Endothelial cell (in vitro differentiated cells): ENCODE results near the gene REN. TPM values are rescaled to one million over a fixed set of nuclear protein-coding genes. Genes with fewer than 3 reads are reported as not detected.
A peak's percentile ranks its signal among the peaks of the same experiment; 100 is the strongest.

Source experiments
- DNase-seq: peaks from one replicate; pipeline ENCODE4 v3.0.0; 2021; ENCODE audit warnings: low spot score
- H3K27ac Mint-ChIP-seq: one replicate; pipeline ENCODE4 v1.8.0; 2021; ENCODE audit warnings: mixed read lengths, inconsistent platforms; ENCODE audit not compliant: unreplicated experiment
- H3K27me3 Mint-ChIP-seq: one replicate; pipeline ENCODE4 v1.8.0; 2021; ENCODE audit warnings: mild to moderate bottlenecking, moderate library complexity, mixed read lengths, inconsistent platforms; ENCODE audit not compliant: unreplicated experiment
- H3K36me3 Mint-ChIP-seq: one replicate; pipeline ENCODE4 v1.8.0; 2021; ENCODE audit warnings: mild to moderate bottlenecking, low read depth, mixed read lengths, inconsistent platforms; ENCODE audit not compliant: unreplicated experiment
- H3K4me1 Mint-ChIP-seq: one replicate; pipeline ENCODE4 v1.8.0; 2021; ENCODE audit warnings: mild to moderate bottlenecking, mixed read lengths, inconsistent platforms; ENCODE audit not compliant: unreplicated experiment
- H3K4me3 Mint-ChIP-seq: one replicate; pipeline ENCODE4 v1.8.0; 2021; ENCODE audit warnings: mild to moderate bottlenecking, mixed read lengths, inconsistent platforms; ENCODE audit not compliant: unreplicated experiment
- H3K9me3 Mint-ChIP-seq: one replicate; pipeline ENCODE4 v1.8.0; 2021; ENCODE audit warnings: mixed read lengths, inconsistent platforms; ENCODE audit not compliant: unreplicated experiment
- CTCF ChIP-seq: fragments of 200-600 bp; sonication (generic); IDR thresholded peaks from one replicate; pipeline ENCODE4 v1.5.0; 2021; ENCODE audit warnings: antibody characterized with exemption; ENCODE audit not compliant: unreplicated experiment
- total RNA-seq: library from RNA; stranded (reverse); fragmentation: NEBNext Ultra II Directional; extraction: Animal tissue kit (Norgen Biotek cat#: 25700); gene quantifications from one replicate; pipeline ENCODE4 v1.2.1, GENCODE V29; 2021; ENCODE audit not compliant: unreplicated experiment

Gene REN
- total RNA-seq, 1 donor from 2014 or later: not detected

DNA sequence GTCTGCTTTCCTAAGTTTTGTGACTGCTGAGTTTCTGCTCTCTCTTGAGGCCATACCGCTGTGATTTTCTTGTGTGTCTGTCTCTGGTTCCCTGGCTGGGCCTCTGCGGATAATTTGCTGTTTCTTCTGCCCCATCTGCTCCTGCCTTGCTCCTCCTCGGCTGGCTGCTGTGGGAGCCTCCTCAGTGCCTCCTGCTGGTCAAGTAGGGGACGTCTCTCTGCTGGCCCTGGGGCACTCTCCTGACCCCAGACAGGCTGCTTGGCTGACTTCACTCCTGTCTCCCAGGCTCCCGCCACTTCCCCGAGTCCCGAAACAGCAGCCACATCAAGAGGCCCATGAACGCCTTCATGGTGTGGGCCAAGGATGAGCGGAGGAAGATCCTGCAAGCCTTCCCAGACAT, 42.8 kb downstream of the REN start:
- no peak overlapping the region for H3K27ac Mint-ChIP-seq
- H3K36me3 Mint-ChIP-seq: peaks cover 55% of the 10 kb centered on the region

DNA sequence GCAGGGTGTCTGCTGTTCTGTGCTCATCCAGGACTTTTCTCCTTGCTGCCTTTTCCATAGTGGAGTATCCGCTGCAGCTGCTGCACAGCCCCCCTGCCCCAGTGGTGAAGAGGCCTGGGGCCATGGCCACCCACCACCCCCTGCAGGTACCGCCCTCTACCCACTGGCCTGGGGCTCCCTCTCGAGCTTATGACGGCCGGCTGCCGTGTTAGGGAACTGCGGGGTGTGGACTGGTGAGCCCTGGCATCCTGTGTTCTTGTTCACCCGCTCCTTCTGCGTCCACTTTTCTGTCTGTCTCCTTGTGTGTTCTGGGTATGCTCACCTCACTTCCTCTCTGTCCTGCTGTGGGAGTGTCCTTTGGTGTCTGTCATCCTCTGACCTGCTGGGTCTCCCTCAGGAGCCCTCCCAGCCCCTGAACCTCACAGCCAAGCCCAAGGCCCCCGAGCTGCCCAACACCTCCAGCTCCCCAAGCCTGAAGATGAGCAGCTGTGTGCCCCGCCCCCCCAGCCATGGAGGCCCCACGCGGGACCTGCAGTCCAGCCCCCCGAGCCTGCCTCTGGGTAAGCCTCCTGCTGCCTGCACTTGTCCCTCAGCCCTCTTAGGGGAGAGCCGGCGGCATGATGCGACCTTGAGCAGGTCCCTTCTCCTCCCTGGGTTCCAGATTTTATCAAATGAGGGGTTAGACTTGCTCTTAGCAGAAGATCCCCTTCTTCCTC, 44.1 kb downstream of the REN start:
- Mint-ChIP-seq H3K27ac (no peak overlapping the region), H3K27me3 (peaks cover 12% of the 10 kb centered on the region), H3K9me3 (no peaks in the 10 kb centered on the region), H3K4me1 (no peaks in the 10 kb centered on the region), H3K4me3 (peak overlapping the region; percentile 51), H3K36me3 (peaks cover 47% of the 10 kb centered on the region)
- no peak for DNase-seq
- no peak for TF ChIP-seq CTCF

More for the DNA sequence above, 42.8 kb downstream of the REN start:
- no peaks in the 10 kb centered on the region for H3K9me3 Mint-ChIP-seq
- peaks cover 2% of the 10 kb centered on the region for H3K4me1 Mint-ChIP-seq
- TF ChIP-seq CTCF: peak; percentile 41
- peak overlapping the region; percentile 19 for H3K4me3 Mint-ChIP-seq
- peak; percentile 54 for DNase-seq
- H3K27me3 Mint-ChIP-seq: peaks cover 12% of the 10 kb centered on the region

DNA sequence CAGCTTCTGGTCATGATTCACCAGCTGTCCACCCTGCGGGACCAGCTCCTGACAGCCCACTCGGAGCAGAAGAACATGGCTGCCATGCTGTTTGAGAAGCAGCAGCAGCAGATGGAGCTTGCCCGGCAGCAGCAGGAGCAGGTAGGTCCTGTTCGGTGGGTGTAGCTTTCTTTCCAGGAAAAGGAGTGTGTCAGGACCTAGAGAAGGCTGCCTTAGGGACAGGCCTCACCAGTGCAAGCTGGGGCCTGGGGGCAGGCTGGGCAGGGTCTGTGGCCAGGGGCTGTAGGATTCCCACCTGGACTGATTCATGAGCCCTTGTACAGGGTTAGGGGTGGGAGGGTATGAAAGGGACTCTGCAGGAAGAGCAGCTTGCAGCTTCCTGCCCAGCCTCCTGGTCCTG, 49.6 kb downstream of the REN start:
- Mint-ChIP-seq H3K9me3 (no peaks in the 10 kb centered on the region), H3K4me1 (peaks cover 27% of the 10 kb centered on the region), H3K4me3 (peak overlapping the region; percentile 52), H3K27ac (no peak overlapping the region), H3K36me3 (peaks cover 17% of the 10 kb centered on the region), H3K27me3 (peaks cover 3% of the 10 kb centered on the region)
- TF ChIP-seq CTCF: no peak
- no peak for DNase-seq

GRCh38 chr1:204115116-204115515, 51.0 kb downstream of the REN start:
- H3K36me3 Mint-ChIP-seq: peaks cover 17% of the 10 kb centered on the region
- no peaks in the 10 kb centered on the region for H3K9me3 Mint-ChIP-seq
- DNase-seq: no peak
- H3K4me1 Mint-ChIP-seq: peaks cover 33% of the 10 kb centered on the region
- TF ChIP-seq CTCF: no peak
- peaks cover 2% of the 10 kb centered on the region for H3K27me3 Mint-ChIP-seq
- no peak overlapping the region for H3K4me3 Mint-ChIP-seq
- no peak overlapping the region for H3K27ac Mint-ChIP-seq

GRCh38 chr1:204114606-204115005, 51.5 kb downstream of the REN start:
- TF ChIP-seq CTCF: no peak
- no peak for DNase-seq
- no peak overlapping the region for H3K4me3 Mint-ChIP-seq
- H3K27me3 Mint-ChIP-seq: no peaks in the 10 kb centered on the region
- H3K4me1 Mint-ChIP-seq: peaks cover 33% of the 10 kb centered on the region
- H3K9me3 Mint-ChIP-seq: no peaks in the 10 kb centered on the region
- no peak overlapping the region for H3K27ac Mint-ChIP-seq
- peaks cover 17% of the 10 kb centered on the region for H3K36me3 Mint-ChIP-seq
